HepG2 (cell line): Measurements from ENCODE around the gene AP1S3. TPM values are rescaled to one million over a fixed set of nuclear protein-coding genes. Genes with fewer than 3 reads are reported as not detected.

Source experiments
- ATAC-seq: fragments of 200-7000 bp; cut with Tn5 transposase; 3 replicates; pipeline ENCODE4 v1.9.1; 2020; ENCODE audit warnings: mild to moderate bottlenecking, moderate library complexity
- BruUV-seq: library from RNA; stranded (reverse); fragments of 400-500 nt; replicated peaks from 2 replicates; lab custom pipeline; 2021; lab: Mats Ljungman, UMichigan
- CTCF ChIA-PET: fragments of 300-600 bp; formaldehyde crosslinking; extraction: SDS; loops from one replicate; lab custom pipeline; 2021; ENCODE audit warnings: low total read pairs, inconsistent platforms, low intra/inter-chr PET ratio; lab: Yijun Ruan, JAX
- POLR2A ChIA-PET: fragments of 350-600 bp; sonication (Branson Sonifier 250); formaldehyde crosslinking; loops from one replicate; lab custom pipeline; 2020; ENCODE audit warnings: antibody characterized with exemption, inconsistent platforms; lab: Yijun Ruan, JAX
- DNase-seq: peaks from one replicate; pipeline ENCODE4 v3.0.0-alpha.2; 2015; ENCODE audit warnings: low spot score
- FAIRE-seq: peaks from 3 replicates; lab custom pipeline; 2011; peaks lifted over from hg19 to GRCh38; lab: Jason Lieb, UNC
- H2AFZ ChIP-seq: one replicate; pipeline ENCODE4 v1.6.1; 2011; ENCODE audit warnings: low read length, inconsistent platforms
- H3K27ac ChIP-seq: fragments of 300-600 bp; 3 replicates; pipeline ENCODE4 v1.8.0; 2011; ENCODE audit warnings: mixed run types, mild to moderate bottlenecking, mixed read lengths, low read length, inconsistent platforms; ENCODE audit not compliant: insufficient read depth; ENCODE audit errors: extremely low read length
- H3K27me3 ChIP-seq, 2 experiments: fragments of 200-600 bp in 1 of 2; 2 replicates in 1 of 2; 3 replicates in 1 of 2; pipeline versions ENCODE4 v1.6.0 to v1.8.0; 2011; ENCODE audit warnings: low read length in 2 of 2, mild to moderate bottlenecking in 2 of 2, moderate library complexity in 2 of 2, inconsistent platforms in 1 of 2; ENCODE audit not compliant: insufficient read depth in 2 of 2, control insufficient read depth in 1 of 2
- H3K36me3 ChIP-seq, 2 experiments: fragments of 200-600 bp in 1 of 2; replicated peaks in 1 of 2; 2 replicates in 1 of 2; 3 replicates in 1 of 2; pipeline versions ENCODE4 v1.5.1 to v1.8.0; 2011; ENCODE audit warnings: low read length in 2 of 2, inconsistent platforms in 1 of 2; ENCODE audit not compliant: insufficient read depth in 2 of 2, control insufficient read depth in 1 of 2
- H3K4me1 ChIP-seq: 2 replicates; pipeline ENCODE4 v1.5.1; 2012; ENCODE audit warnings: low read length, inconsistent platforms; ENCODE audit not compliant: insufficient read depth
- H3K4me2 ChIP-seq: 2 replicates; pipeline ENCODE4 v1.6.0; 2011; ENCODE audit warnings: low read depth, low read length, inconsistent platforms
- H3K4me3 ChIP-seq, 3 experiments: fragments of 200-600 bp in 1 of 3; sonication (generic), shearing (Covaris generic) in 1 of 3; replicated peaks in 1 of 3; 2 replicates each; pipeline ENCODE4 v1.5.1; 2011 to 2016; ENCODE audit warnings: low read length in 3 of 3, inconsistent platforms in 2 of 3, low read depth in 2 of 3, mild to moderate bottlenecking in 2 of 3, control low read depth in 1 of 3, mixed read lengths in 1 of 3; ENCODE audit not compliant: insufficient read depth in 1 of 3
- H3K79me2 ChIP-seq: one replicate; pipeline ENCODE4 v1.6.1; 2011; ENCODE audit warnings: low read length, inconsistent platforms; ENCODE audit not compliant: insufficient read depth
- H3K9ac ChIP-seq: 2 replicates; pipeline ENCODE4 v1.6.0; 2011; ENCODE audit warnings: mild to moderate bottlenecking, low read depth, low read length, inconsistent platforms; ENCODE audit not compliant: insufficient read depth
- H3K9me3 ChIP-seq: 2 replicates; pipeline ENCODE4 v1.5.1; 2012; ENCODE audit warnings: mild to moderate bottlenecking, low read length
- H4K20me1 ChIP-seq: 2 replicates; pipeline ENCODE4 v1.6.0; 2011; ENCODE audit warnings: inconsistent platforms, mild to moderate bottlenecking, low read length, moderate library complexity; ENCODE audit not compliant: insufficient read depth
- ATAD3A ChIP-seq: sonication (generic); formaldehyde crosslinking; IDR thresholded peaks from 2 replicates; pipeline ENCODE4 v1.4.0; 2020; ENCODE audit warnings: missing genetic modification reagents
- EP300 ChIP-seq, 3 experiments: sonication (generic) in 1 of 3; formaldehyde crosslinking in 1 of 3; IDR thresholded peaks; 2 replicates each; pipeline versions ENCODE4 v1.5.1 to v1.6.1; 2011 to 2020; ENCODE audit warnings: low read depth in 2 of 3, low read length in 2 of 3, borderline replicate concordance in 1 of 3, improper control_type of control experiment in 1 of 3, mild to moderate bottlenecking in 1 of 3, missing genetic modification reagents in 1 of 3, moderate library complexity in 1 of 3
- MED1 ChIP-seq: sonication (generic); formaldehyde crosslinking; IDR thresholded peaks from 2 replicates; pipeline ENCODE4 v1.4.0; 2020; ENCODE audit warnings: missing genetic modification reagents
- MYNN ChIP-seq: sonication (generic); formaldehyde crosslinking; IDR thresholded peaks from 2 replicates; pipeline ENCODE4 v1.4.0; 2020; ENCODE audit warnings: mild to moderate bottlenecking, low read depth, missing genetic modification reagents
- PRMT3 ChIP-seq: sonication (generic); formaldehyde crosslinking; IDR thresholded peaks from 2 replicates; pipeline ENCODE4 v1.8.1; 2022; ENCODE audit warnings: low read depth, mild to moderate bottlenecking, moderate library complexity, missing genetic modification reagents, borderline replicate concordance
- RAD51 ChIP-seq: fragments of 450-650 bp; IDR thresholded peaks from 2 replicates; pipeline ENCODE4 v1.6.1; 2016; ENCODE audit warnings: borderline replicate concordance
- SRF ChIP-seq: IDR thresholded peaks from 2 replicates; pipeline ENCODE4 v1.6.1; 2011; ENCODE audit warnings: mild to moderate bottlenecking, low read depth, low read length, moderate library complexity
- ZNF232 ChIP-seq: sonication (generic); formaldehyde crosslinking; IDR thresholded peaks from 2 replicates; pipeline ENCODE4 v1.4.0; 2020; ENCODE audit warnings: missing genetic modification reagents, borderline replicate concordance
- ZNF501 ChIP-seq: sonication (generic); formaldehyde crosslinking; IDR thresholded peaks from 2 replicates; pipeline ENCODE4 v1.5.1; 2020; ENCODE audit warnings: mild to moderate bottlenecking, moderate library complexity, missing genetic modification reagents
- ZNF652 ChIP-seq: IDR thresholded peaks from 2 replicates; pipeline ENCODE4 v1.6.1; 2016; ENCODE audit warnings: low read depth, borderline replicate concordance
- WGBS: methylation state at CpG from one replicate; pipeline ENCODE4 v1.1.6; 2017; ENCODE audit warnings: low lambda C conversion rate; 5-methylcytosine and 5-hydroxymethylcytosine counted together
- in situ Hi-C: cut with HindIII; loops from 2 replicates; pipeline ENCODE4 v1.10.0; 2017; ENCODE audit warnings: low pct_unique_long_range_greater_than_20kb; ENCODE audit not compliant: extremely low pct_ligation_motif_present
- intact Hi-C: fragments of 100-400 bp; cut with micrococcal nuclease; formaldehyde crosslinking; loops from one replicate; pipeline ENCODE4 v1.10.0; 2022; ENCODE audit not compliant: unreplicated experiment
- polyA plus RNA-seq, 8 experiments: library from polyadenylated mRNA; depleted of rRNA in 3 of 8; stranded (reverse) in 7 of 8; unstranded in 1 of 8; fragments of >200 nt; fragmentation: Illumina TruSeq in 4 of 8; extraction: Trizol in 4 of 8; gene quantifications; 2 replicates each; pipeline versions ENCODE4 v1.2.1 to v1.2.3, GENCODE V29; 2011 to 2016; ENCODE audit warnings: low read depth in 4 of 8, missing spikeins in 1 of 8, mixed read lengths in 1 of 8; ENCODE audit not compliant: insufficient read depth in 1 of 8
- total RNA-seq, 5 experiments: library from RNA; depleted of rRNA; stranded (reverse); fragments of >200 nt; fragmentation: Illumina TruSeq; extraction: Trizol; gene quantifications; 2 replicates each; pipeline ENCODE4 v1.2.3, GENCODE V29; 2016; ENCODE audit warnings: low read depth in 1 of 5
- TF ChIP-seq, protein P1 (sequence below): sonication (generic); formaldehyde crosslinking; IDR thresholded peaks from 2 replicates; pipeline ENCODE4 v1.8.0; 2023; ENCODE audit warnings: mild to moderate bottlenecking, missing genetic modification reagents
- TF ChIP-seq, protein P2 (sequence below): sonication (generic); formaldehyde crosslinking; IDR thresholded peaks from 2 replicates; pipeline ENCODE4 v1.5.0; 2020; ENCODE audit warnings: missing genetic modification reagents

AP1S3 gene
- total and polyA plus RNA-seq, 2 of the 13 experiments (the other 11 are each of a cell fraction or from before 2014, with no cell fraction given), result 3.0 to 16.3 TPM

DNA sequence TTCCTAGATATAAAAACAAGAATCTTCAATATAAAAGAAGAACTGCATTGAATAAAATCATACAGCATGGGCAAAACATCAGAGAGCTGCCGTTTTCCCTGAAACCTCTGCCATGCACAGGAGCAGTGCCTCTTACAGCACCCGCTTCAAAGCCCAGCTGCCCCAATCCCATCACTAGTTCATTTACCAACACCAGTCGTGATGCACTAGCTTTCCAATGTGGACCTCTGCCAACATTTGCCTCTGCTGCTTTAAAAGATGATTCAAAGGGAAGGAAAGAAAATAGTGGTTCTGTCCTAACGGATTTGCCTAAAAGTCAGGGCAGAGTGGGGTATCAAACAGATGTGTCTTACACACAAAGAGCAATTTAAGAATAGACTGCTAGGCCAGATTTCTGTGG, 43.4 kb upstream of the AP1S3 start:
- no peak overlapping the region for H3K27ac ChIP-seq
- H3K4me2 ChIP-seq, result no peak overlapping the region
- BruUV-seq, result no TSS peak
- no peaks in the 10 kb centered on the region for H3K27me3 ChIP-seq
- no peaks in the 10 kb centered on the region for H3K9me3 ChIP-seq
- H3K9ac ChIP-seq, result no peak overlapping the region
- intact Hi-C loops (no loop called here), in situ Hi-C loops (no loop called here)
- H3K36me3 ChIP-seq, result peaks cover 32 to 73% of the 10 kb centered on the region in 2 experiments
- H3K79me2 ChIP-seq, result no peaks in the 10 kb centered on the region
- H3K4me1 ChIP-seq, result no peaks in the 10 kb centered on the region
- no peak for FAIRE-seq
- no peak for DNase-seq
- TF ChIP-seq, protein P1, sequence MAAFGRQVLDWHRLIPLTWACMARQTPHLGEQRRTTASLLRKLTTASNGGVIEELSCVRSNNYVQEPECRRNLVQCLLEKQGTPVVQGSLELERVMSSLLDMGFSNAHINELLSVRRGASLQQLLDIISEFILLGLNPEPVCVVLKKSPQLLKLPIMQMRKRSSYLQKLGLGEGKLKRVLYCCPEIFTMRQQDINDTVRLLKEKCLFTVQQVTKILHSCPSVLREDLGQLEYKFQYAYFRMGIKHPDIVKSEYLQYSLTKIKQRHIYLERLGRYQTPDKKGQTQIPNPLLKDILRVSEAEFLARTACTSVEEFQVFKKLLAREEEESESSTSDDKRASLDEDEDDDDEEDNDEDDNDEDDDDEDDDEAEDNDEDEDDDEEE (CRISPR knock-in tag), result no peak
- TF ChIP-seq RAD51, result no peak
- no peak for TF ChIP-seq SRF
- TF ChIP-seq EP300 (IDR thresholded peaks at IDR 0.05; ENCODE audit: low read depth in 2 of 2, low read length in 2 of 2), result no peak
- no peak for TF ChIP-seq EP300 (CRISPR knock-in tag; IDR thresholded peaks at IDR 0.05; ENCODE audit: borderline replicate concordance)
- no peak for TF ChIP-seq ZNF501 (CRISPR knock-in tag)
- TF ChIP-seq, protein P2, sequence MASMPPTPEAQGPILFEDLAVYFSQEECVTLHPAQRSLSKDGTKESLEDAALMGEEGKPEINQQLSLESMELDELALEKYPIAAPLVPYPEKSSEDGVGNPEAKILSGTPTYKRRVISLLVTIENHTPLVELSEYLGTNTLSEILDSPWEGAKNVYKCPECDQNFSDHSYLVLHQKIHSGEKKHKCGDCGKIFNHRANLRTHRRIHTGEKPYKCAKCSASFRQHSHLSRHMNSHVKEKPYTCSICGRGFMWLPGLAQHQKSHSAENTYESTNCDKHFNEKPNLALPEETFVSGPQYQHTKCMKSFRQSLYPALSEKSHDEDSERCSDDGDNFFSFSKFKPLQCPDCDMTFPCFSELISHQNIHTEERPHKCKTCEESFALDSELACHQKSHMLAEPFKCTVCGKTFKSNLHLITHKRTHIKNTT (CRISPR knock-in tag), result no peak
- TF ChIP-seq ATAD3A (CRISPR knock-in tag), result no peak
- TF ChIP-seq ZNF652 (CRISPR knock-in tag), result no peak
- no peak for TF ChIP-seq PRMT3 (CRISPR knock-in tag)
- no peak for TF ChIP-seq MED1 (CRISPR knock-in tag)
- no peak for TF ChIP-seq ZNF232 (CRISPR knock-in tag)
- TF ChIP-seq MYNN (CRISPR knock-in tag), result no peak
- 99% methylated on average over 4 of the region's 4 CpGs for WGBS
- CTCF ChIA-PET, result no interaction called here
- ATAC-seq, result no peak
- H4K20me1 ChIP-seq, result no peaks in the 10 kb centered on the region
- H2AFZ ChIP-seq, result no peak overlapping the region
- POLR2A ChIA-PET, result no interaction called here
- no peak overlapping the region for H3K4me3 ChIP-seq
